Activated naive CD8-positive, alpha-beta T cell (primary cell): ENCODE results near the gene TXNRD2.

Experiments used
- H3K27ac Mint-ChIP-seq: one replicate; pipeline ENCODE4 v1.8.0; 2021; ENCODE audit warnings: mixed read lengths
- H3K27me3 Mint-ChIP-seq: one replicate; pipeline ENCODE4 v1.8.0; 2021; ENCODE audit warnings: mixed read lengths
- H3K36me3 Mint-ChIP-seq: one replicate; pipeline ENCODE4 v1.8.0; 2021; ENCODE audit warnings: mixed read lengths
- H3K4me1 Mint-ChIP-seq: one replicate; pipeline ENCODE4 v1.8.0; 2021; ENCODE audit warnings: low read depth, mixed read lengths
- H3K4me3 Mint-ChIP-seq: one replicate; pipeline ENCODE4 v1.8.0; 2021; ENCODE audit warnings: mild to moderate bottlenecking, mixed read lengths
- H3K9me3 Mint-ChIP-seq: one replicate; pipeline ENCODE4 v1.8.0; 2021; ENCODE audit warnings: low read depth, mixed read lengths

TXNRD2 gene

DNA sequence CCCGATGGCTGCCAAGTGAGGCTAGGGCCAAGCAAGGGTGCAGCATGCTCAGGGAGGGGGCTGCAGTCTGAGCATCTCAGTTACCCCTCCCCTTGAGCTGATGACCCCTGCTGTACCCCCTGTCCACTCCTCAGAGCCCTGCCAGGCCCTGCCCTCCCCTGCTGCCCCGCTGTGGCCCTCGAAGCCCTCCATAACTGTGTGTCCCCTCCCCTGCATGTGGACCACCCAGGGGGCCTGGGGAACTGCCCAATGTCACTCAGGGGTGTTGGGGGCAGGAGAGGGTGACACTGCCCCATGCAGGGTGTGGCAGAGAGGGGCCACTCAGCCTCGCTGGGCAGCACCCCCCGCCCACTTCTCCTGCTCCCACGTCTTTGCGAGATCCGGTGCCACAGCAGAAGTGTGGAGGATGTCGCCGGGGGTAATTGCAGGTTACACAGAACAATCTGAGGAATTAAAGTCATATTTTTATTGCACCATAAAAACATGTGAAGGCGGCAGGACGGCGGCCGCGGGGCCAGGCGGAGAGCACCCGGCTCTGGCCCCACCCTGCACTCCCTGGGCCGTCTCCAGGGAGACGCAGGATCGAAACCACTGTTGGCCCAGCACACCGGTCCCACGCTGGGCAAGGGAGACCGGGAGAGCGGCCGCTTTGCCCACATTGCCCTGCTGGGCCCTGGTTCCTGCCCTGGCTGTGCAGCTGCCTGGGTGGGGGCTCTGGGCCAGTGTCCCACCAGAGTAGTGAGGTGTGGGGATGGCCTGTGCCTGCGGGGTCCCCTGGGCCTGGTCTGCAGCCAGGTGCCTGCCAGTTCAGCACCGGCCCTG lies 68.3 kb downstream of the TXNRD2 start:
- H3K27ac Mint-ChIP-seq, result no peak overlapping the region
- no peaks in the 10 kb centered on the region for H3K36me3 Mint-ChIP-seq
- no peaks in the 10 kb centered on the region for H3K9me3 Mint-ChIP-seq
- H3K4me1 Mint-ChIP-seq, result peaks cover 12% of the 10 kb centered on the region
- H3K27me3 Mint-ChIP-seq, result no peaks in the 10 kb centered on the region
- no peak overlapping the region for H3K4me3 Mint-ChIP-seq

DNA sequence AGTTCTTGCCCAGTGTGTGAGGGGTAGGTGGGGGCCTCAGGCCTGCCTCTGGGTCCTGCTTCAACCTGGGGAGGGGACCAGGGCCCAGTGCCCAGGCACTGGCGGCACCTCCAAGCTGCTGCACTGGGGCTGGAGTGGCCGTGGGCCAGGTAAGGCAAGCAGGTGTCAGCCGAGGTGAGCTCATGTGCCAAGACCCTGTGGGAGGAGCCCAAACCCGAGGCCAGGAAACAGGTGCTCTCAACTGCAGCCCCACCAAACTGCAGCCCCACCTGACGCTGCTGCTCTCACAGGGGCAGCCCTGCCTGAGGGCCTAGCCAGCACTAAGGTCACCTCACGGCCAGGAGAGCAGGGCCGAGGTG lies 68.9 kb downstream of the TXNRD2 start:
- peaks cover 12% of the 10 kb centered on the region for H3K4me1 Mint-ChIP-seq
- no peaks in the 10 kb centered on the region for H3K27me3 Mint-ChIP-seq
- no peaks in the 10 kb centered on the region for H3K9me3 Mint-ChIP-seq
- no peak overlapping the region for H3K27ac Mint-ChIP-seq
- H3K4me3 Mint-ChIP-seq, result no peak overlapping the region
- H3K36me3 Mint-ChIP-seq, result peaks cover 2% of the 10 kb centered on the region

DNA sequence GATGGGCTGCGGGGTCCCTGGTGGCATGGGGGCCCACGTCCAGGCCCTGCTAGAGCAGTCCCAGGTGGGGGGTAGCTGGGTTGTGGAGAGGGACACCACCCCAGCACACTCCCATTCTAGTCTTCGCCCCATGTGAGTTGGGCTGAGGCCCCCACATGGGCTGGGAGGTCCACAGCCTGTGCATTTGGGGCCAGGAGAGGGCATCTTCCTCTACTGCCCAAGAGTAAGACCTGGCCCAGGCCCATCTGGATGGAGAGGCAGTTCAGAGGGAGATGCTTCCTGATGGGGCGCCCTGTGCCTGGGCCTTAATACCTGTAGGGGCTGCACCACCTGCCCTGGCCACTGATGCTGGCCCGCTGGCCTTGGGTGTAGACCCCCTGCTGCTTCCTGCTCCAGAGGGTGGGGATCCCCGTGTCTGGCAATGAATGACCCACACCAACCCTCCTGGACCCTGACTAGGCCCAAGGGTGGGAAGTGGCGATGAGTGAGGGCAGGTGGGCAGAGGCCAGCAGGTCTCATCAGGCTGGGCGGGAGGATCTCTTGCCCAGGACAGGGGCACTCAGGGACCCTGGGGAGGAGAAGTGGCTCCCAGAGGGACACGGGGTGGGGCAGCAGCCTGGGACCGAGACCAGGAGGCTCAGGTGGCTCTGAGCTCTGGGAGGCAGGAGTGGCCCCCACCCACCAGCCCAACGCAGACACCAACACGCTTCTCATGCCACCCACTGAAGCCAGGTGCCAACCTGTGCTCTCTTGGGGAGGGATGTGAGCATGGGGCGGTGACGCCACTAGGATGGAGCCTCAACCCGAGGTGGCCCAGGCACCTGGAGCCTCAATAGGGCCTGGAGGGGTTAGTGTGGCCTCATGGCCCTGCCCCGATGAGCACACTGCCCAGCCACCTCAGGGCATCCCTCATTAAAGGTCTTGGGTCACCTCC lies 69.5 kb downstream of the TXNRD2 start:
- H3K4me1 Mint-ChIP-seq, result peaks cover 12% of the 10 kb centered on the region
- no peak overlapping the region for H3K27ac Mint-ChIP-seq
- H3K27me3 Mint-ChIP-seq, result no peaks in the 10 kb centered on the region
- H3K4me3 Mint-ChIP-seq, result no peak overlapping the region
- peaks cover 2% of the 10 kb centered on the region for H3K36me3 Mint-ChIP-seq
- no peaks in the 10 kb centered on the region for H3K9me3 Mint-ChIP-seq

DNA sequence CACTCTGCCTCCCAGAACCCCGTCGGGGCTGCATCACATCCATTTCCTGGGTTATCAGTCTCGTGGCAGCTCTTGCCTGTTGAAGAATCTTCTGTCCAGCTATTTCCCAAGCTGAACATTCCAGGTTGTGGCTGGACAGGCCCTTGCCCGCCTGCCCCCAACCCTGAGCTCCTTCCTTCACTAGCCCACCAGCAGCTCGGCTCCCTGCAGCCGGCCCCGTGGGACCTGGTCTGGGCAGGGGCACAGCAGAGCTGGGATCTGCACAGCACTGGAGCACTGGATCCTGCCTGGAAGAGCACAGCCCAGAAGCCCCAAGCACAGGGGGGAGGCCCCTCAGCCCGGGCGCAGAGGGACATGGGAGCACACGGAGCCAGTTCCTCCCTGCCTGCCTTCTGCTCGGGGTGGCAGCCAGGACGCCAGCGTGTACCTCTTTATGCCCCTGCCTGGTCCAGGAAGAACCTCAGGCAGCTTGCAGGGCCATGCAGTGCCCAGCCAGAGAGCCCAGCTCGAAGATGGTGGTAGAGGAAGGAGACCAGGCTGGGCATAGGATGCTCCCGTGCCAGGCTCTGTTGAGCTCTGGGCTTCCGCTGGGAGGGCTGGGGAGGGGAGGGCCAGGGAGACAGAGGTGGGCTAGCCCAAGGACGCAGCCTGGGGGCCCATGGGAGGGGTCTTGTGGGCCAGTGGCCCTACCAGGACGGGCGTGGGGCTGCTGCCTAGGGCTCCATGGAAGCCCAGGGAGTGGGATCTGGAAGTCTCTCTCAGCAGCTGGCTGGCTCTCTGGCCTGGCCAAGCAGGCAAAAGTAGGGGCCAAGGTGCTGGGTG lies 70.4 kb downstream of the TXNRD2 start:
- Mint-ChIP-seq H3K27ac (no peak overlapping the region), H3K4me1 (peaks cover 12% of the 10 kb centered on the region), H3K36me3 (peaks cover 2% of the 10 kb centered on the region), H3K27me3 (no peaks in the 10 kb centered on the region), H3K4me3 (no peak overlapping the region), H3K9me3 (no peaks in the 10 kb centered on the region)

DNA sequence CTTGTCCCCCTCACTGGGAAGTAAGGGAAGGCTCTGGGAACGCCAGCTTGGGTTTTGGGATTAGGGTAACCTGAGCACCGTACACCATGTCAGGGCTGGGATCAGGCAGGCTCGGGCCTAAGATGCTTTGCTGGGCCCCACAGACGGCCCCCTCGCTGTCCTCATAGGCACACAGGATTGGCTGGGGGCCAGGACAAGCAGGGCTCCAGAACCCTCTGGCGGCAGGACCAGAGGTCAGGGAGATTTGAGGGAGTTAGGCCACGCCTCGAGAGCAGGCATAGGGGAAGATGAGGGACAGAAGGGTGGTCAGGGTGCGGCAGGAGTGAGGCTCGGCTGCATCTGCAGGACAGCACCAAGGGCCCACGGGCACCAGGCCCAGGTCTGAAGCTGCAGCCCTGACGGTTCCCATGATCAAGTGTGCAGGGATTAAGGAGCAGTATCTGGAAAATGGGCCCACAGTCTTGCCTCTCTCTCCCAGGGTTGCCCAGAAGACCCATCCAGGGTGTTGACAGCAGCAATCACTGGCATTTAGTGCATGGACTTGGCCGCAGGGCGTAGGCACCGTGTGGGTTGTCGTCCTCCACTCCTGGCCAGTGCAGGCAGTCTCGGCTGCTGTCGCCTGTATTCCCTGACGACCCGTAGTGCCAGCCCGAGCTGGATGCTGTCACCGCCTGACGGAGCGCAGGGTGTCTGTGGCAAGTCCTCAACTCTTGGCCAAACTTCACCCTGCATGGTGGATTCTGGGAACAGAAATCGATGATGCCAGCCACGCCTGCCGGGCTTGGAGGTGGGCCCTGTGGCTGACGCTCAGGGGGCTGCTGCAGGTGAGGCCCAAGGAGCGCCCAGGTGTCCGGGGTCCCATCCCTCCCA lies 71.2 kb downstream of the TXNRD2 start:
- H3K9me3 Mint-ChIP-seq, result no peaks in the 10 kb centered on the region
- H3K27me3 Mint-ChIP-seq, result no peaks in the 10 kb centered on the region
- no peak overlapping the region for H3K4me3 Mint-ChIP-seq
- no peak overlapping the region for H3K27ac Mint-ChIP-seq
- peaks cover 2% of the 10 kb centered on the region for H3K36me3 Mint-ChIP-seq
- peaks cover 12% of the 10 kb centered on the region for H3K4me1 Mint-ChIP-seq

DNA sequence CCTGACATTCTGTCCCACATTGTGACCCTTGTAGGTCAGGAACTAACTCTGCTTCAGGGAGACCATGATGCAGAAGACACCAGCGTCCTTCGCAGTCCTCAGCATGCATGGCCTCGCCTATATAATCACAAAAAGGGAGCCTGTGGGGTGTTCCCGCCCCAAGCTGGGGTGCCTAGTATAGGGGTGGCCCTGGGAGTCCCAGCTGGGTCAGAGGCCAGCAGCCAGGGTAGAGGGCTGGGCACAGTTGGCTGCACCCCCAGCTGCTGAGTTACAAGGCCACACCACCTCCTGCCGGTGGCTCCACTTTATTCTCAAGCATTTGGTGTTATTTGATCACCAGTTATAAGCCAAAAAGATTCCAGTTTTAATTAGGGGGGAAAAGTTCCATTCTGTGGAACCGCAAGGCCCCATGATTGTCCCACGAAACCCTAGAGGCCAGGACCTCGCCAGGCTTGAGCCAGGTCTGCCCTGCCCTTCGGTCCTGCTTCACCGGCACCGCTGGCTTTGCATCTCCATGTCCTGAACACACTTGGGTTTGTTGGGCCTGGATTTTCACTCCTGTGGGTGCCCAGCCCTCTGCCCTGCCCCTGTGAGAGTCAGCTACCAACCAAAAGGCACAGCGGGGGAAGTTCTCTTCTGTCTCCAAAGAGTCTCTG lies 72.0 kb downstream of the TXNRD2 start:
- H3K36me3 Mint-ChIP-seq, result peaks cover 2% of the 10 kb centered on the region
- no peaks in the 10 kb centered on the region for H3K27me3 Mint-ChIP-seq
- no peak overlapping the region for H3K4me3 Mint-ChIP-seq
- H3K4me1 Mint-ChIP-seq, result peaks cover 8% of the 10 kb centered on the region
- H3K27ac Mint-ChIP-seq, result no peak overlapping the region
- H3K9me3 Mint-ChIP-seq, result no peaks in the 10 kb centered on the region

DNA sequence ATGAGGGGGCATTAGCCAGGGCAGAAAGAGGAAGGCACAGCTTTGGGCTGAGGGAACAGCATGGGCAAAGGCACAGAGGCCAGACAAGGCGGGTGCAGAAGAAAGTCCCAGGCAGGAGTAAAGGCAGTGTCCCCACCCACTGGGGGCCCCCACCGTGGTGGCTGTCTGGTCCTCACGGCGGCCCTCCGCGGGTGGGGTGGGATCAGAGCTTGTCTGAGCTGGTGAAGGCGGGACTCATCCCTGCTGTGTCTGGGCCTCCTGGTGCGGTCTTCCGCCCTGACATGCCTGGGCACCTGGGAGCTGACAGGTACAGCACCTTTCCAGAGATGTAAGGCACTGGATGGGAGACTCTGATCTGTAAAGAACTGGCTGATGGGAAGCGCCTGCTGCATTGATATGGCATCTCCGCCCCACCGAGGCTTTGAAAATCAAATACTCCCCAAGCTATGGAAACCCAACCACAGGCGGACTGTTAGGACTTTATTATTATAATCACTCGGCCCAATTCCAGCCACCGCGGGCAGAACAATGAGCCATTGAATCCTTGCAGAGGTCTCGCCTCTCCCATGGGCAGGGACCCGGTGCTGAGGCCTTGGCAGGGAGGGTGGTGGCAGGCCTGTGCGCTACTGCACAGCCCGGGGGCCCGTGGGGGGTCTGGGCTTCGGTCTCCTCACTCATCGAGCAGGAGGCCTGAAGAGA lies 72.7 kb downstream of the TXNRD2 start:
- peaks cover 2% of the 10 kb centered on the region for H3K36me3 Mint-ChIP-seq
- no peak overlapping the region for H3K4me3 Mint-ChIP-seq
- H3K4me1 Mint-ChIP-seq, result peaks cover 1% of the 10 kb centered on the region
- no peaks in the 10 kb centered on the region for H3K9me3 Mint-ChIP-seq
- no peaks in the 10 kb centered on the region for H3K27me3 Mint-ChIP-seq
- H3K27ac Mint-ChIP-seq, result no peak overlapping the region

DNA sequence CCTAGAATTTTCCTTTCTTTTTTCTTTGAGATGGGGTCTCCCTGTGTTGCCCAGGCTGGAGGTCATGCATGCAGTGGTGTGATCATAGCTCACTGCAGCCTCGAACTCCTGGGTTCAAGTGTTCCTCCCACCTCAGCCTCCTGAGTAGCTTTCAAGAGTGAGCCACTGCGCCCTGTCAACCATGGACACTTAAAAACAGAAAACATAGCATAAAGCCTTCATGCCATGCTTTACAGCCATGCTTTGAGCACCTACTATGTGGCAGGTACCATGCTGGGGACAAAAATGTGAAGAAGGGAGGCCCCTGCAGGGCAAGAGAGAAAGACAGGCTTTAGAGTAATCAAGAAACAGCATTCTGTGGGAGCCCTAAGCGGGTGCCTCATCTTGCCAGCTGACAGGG lies 73.3 kb downstream of the TXNRD2 start:
- Mint-ChIP-seq H3K4me1 (no peaks in the 10 kb centered on the region), H3K27ac (no peak overlapping the region), H3K9me3 (no peaks in the 10 kb centered on the region), H3K4me3 (no peak overlapping the region), H3K27me3 (no peaks in the 10 kb centered on the region), H3K36me3 (peaks cover 2% of the 10 kb centered on the region)

DNA sequence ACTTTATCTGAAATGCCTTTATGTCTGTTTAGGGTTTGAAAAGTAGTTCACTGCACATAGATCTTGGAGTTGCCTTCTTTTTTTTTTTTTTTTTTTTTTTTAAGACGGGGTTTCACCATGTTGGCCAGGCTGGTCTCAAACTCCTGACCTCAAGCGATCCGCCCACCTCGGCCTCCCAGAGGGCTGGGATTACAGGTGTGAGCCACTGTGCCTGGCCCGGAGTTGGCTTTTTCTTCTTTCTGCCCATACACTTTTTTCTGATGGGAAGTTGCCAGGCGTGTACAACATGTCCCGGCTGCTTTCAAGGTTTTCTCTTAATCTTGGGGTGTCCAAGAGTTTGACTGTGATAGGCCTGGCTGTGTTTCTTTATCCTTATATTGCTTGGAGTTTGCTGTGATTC lies 74.0 kb downstream of the TXNRD2 start:
- Mint-ChIP-seq H3K4me3 (no peak overlapping the region), H3K27me3 (no peaks in the 10 kb centered on the region), H3K4me1 (no peaks in the 10 kb centered on the region), H3K9me3 (no peaks in the 10 kb centered on the region), H3K36me3 (peaks cover 2% of the 10 kb centered on the region), H3K27ac (no peak overlapping the region)

DNA sequence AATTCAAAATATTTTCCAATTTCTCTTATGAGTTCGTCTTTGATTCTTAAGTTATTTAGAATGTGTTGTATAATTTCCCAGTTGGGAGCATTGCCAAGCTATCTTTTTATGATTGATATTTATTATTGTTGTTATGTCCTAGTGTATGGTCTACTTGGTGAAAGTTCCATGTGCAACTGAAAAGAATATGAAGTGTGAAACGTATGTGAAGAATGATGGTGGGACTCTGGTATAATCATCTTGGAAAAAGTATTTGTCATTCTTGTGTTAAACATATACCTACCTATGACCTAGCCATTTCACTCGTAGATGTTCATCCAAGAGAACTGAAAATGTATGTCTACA lies 75.0 kb downstream of the TXNRD2 start:
- peaks cover 2% of the 10 kb centered on the region for H3K36me3 Mint-ChIP-seq

DNA sequence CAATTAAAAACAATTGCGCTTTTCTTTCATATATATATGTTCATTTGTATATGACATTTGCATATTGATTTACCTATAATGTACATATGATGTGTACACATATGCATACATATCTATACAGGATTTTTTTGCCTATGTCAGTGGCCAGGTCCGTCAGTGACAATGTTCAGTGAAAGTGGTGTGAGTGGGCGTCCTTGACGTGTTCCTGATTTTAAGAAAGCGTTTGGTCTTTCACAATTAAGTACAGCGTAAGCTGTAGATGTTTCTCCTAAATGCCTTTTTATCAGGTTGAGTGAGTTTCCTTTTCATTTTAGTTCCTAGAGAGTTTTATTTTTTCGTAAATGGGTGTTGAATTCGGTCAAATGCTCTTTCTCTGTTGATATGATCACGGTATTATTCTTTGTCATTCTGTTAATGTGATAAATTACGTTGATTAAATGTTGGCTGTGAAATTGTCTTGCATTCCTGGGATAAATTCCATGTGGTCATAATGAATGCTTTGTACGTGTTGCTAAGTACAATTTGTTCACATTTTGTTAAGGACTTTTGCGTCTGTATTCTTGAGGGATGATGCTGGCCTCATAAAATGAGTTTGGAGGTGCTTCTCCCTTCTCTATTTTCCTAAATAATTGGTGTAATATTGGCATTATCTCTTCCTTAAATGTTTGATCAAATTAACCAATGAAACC lies 76.3 kb downstream of the TXNRD2 start:
- Mint-ChIP-seq H3K9me3 (no peaks in the 10 kb centered on the region), H3K36me3 (peaks cover 2% of the 10 kb centered on the region), H3K27me3 (no peaks in the 10 kb centered on the region), H3K27ac (no peak overlapping the region), H3K4me3 (no peak overlapping the region), H3K4me1 (no peaks in the 10 kb centered on the region)

More for the DNA sequence above, 75.0 kb downstream of the TXNRD2 start:
- H3K4me3 Mint-ChIP-seq, result no peak overlapping the region
- no peaks in the 10 kb centered on the region for H3K9me3 Mint-ChIP-seq
- H3K27me3 Mint-ChIP-seq, result no peaks in the 10 kb centered on the region
- H3K4me1 Mint-ChIP-seq, result no peaks in the 10 kb centered on the region
- H3K27ac Mint-ChIP-seq, result no peak overlapping the region

DNA sequence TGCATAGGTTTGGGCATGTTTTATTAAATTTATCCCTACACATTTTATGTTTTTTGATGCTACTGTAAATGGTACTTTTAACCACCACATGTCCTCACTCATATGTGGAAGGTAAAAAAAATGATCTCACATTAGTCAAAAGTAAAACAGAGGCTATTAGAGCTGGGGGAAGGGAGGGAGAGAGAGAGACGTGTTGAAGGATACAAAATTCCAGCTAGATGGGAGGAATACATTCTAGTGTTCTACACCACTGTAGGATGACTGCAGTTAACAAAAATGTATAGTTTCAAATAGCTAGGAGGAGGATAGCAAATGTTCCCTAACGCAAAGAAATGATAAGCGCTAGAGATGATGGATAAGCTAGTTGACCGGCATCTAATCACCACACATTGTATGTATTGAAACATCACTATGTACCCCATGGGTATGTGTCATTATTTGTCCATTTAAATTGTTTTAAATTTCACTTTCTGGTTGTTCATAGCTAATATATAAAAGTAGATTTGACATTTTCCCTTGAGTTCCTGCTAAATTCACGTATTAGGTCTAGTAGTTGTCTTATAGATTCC lies 77.0 kb downstream of the TXNRD2 start:
- H3K9me3 Mint-ChIP-seq, result no peaks in the 10 kb centered on the region
- H3K4me1 Mint-ChIP-seq, result peaks cover 3% of the 10 kb centered on the region
- H3K4me3 Mint-ChIP-seq, result no peak overlapping the region
- H3K27me3 Mint-ChIP-seq, result no peaks in the 10 kb centered on the region
- H3K27ac Mint-ChIP-seq, result no peak overlapping the region
- peaks cover 2% of the 10 kb centered on the region for H3K36me3 Mint-ChIP-seq

DNA sequence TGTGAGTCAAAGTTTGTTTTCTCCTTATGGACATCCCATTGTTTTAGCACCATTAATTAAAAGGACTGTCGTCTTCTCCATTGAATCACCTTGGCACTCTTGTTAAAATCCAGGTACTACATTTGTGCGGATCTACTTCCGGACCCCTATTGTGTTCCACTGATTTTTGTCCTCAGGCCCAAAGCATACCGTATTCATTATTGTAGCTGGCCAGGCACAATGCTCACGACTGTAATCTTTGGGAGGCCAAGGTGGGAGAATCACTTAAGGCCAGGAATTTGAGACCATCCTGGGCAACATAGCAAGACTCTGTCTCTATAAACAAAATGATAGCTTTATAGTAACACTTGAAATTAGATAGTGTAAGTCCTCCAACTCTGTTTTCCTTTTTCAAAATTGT lies 78.0 kb downstream of the TXNRD2 start:
- peaks cover 2% of the 10 kb centered on the region for H3K36me3 Mint-ChIP-seq
- peaks cover 7% of the 10 kb centered on the region for H3K4me1 Mint-ChIP-seq
- no peak overlapping the region for H3K4me3 Mint-ChIP-seq
- H3K27me3 Mint-ChIP-seq, result no peaks in the 10 kb centered on the region
- no peak overlapping the region for H3K27ac Mint-ChIP-seq
- H3K9me3 Mint-ChIP-seq, result no peaks in the 10 kb centered on the region
